Measurements from ENCODE around the gene WNT2B. TPM values are rescaled to one million over a fixed set of nuclear protein-coding genes. Genes with fewer than 3 reads are reported as not detected.

Gene WNT2B
- polyA plus RNA-seq, 1 donor (not counting 4 experiments of a cell fraction or from before 2014, with no cell fraction given): 0.51 TPM

DNA sequence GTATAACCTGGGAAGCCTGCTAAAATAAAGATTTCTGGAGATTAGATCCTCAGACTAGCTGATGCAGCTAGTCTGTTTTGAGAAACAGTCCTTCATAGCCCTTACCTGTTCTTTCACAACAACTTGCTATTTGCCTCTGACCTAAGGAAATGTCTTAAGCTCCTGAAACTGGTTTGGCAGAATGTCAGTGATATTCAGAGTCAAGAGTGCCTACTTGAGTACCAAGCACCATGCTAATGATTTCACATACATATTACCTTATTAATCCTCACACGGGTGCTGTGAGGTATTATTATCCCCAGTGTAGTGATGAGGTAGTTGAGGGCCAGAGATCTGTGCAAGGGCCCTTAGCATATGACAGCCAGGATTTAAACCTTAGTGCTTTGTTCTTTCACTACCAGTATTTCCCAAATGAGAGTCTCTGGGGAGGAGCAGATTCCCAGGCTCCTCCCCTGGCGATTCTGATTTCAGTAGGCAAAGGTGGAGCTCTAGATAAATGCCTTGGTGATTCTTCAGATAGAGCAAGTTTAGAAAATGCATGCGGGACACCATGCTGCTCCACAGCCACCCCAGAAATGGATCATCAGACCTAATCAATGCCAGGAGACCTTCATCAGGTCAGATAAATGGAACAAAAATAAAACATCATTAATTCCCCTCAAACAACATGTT is 47.4 kb upstream of the WNT2B start:
- FAIRE-seq (peak; percentile 52), DNase-seq (ENCODE audit: low read depth, low spot score) (no peak)
- H3K4me2 ChIP-seq (ENCODE audit: control insufficient read depth, extremely low read depth, insufficient read depth, low read depth, low read length): peak overlapping the region; percentile 84
- dilution Hi-C loops (cut with MboI; ENCODE audit: extremely low pct_ligation_motif_present, low sequenced_read_pairs): no loop called here
- H3K36me3 ChIP-seq (ENCODE audit: control insufficient read depth in 2 of 2, extremely low read depth in 1 of 2, insufficient read depth in 2 of 2, low read length in 2 of 2): peaks cover 11 to 18% of the 10 kb centered on the region in 2 experiments
- no peaks in the 10 kb centered on the region for H3K79me2 ChIP-seq (ENCODE audit: control insufficient read depth, insufficient read depth, low read length)
- H3K4me3 ChIP-seq (ENCODE audit: control insufficient read depth in 2 of 3, extremely low read depth in 1 of 3, insufficient read depth in 2 of 3, low read depth in 1 of 3, low read length in 3 of 3): peak overlapping the region in 2 of 3 experiments; percentile 40 to 55
- peaks cover 3% of the 10 kb centered on the region for H3K9me1 ChIP-seq (ENCODE audit: control insufficient read depth, extremely low read depth, insufficient read depth, low read length)
- peak overlapping the region; percentile 46 for H3K9ac ChIP-seq (ENCODE audit: control insufficient read depth, extremely low read depth, insufficient read depth, low read length)
- H3K9me3 ChIP-seq (ENCODE audit: control insufficient read depth, low read depth, low read length): no peaks in the 10 kb centered on the region
- peak overlapping the region; percentile 11 for H2AFZ ChIP-seq (ENCODE audit: control insufficient read depth, low read length)
- H3K27me3 ChIP-seq (ENCODE audit: control insufficient read depth, extremely low read depth, insufficient read depth, low read length): no peaks in the 10 kb centered on the region
- H3K4me1 ChIP-seq (ENCODE audit: control insufficient read depth, extremely low read depth, insufficient read depth, low read length): peaks cover 52% of the 10 kb centered on the region
- H4K20me1 ChIP-seq (ENCODE audit: control insufficient read depth, extremely low read depth, insufficient read depth, low read length): no peaks in the 10 kb centered on the region
- peak overlapping the region; percentile 75 for H3K27ac ChIP-seq (ENCODE audit: control insufficient read depth, insufficient read depth, low read length)
- no peak for TF ChIP-seq EZH2 (IDR thresholded peaks at IDR 0.05; ENCODE audit: low read length)
- TF ChIP-seq, protein P1, sequence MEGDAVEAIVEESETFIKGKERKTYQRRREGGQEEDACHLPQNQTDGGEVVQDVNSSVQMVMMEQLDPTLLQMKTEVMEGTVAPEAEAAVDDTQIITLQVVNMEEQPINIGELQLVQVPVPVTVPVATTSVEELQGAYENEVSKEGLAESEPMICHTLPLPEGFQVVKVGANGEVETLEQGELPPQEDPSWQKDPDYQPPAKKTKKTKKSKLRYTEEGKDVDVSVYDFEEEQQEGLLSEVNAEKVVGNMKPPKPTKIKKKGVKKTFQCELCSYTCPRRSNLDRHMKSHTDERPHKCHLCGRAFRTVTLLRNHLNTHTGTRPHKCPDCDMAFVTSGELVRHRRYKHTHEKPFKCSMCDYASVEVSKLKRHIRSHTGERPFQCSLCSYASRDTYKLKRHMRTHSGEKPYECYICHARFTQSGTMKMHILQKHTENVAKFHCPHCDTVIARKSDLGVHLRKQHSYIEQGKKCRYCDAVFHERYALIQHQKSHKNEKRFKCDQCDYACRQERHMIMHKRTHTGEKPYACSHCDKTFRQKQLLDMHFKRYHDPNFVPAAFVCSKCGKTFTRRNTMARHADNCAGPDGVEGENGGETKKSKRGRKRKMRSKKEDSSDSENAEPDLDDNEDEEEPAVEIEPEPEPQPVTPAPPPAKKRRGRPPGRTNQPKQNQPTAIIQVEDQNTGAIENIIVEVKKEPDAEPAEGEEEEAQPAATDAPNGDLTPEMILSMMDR (optimal IDR thresholded peaks at IDR 0.05 in 1 of 3, IDR thresholded peaks at IDR 0.05 in 1 of 3, conservative IDR thresholded peaks at IDR 0.05 in 1 of 3; ENCODE audit: extremely low read depth in 1 of 3, insufficient read depth in 2 of 3, low read length in 3 of 3): no peak

DNA sequence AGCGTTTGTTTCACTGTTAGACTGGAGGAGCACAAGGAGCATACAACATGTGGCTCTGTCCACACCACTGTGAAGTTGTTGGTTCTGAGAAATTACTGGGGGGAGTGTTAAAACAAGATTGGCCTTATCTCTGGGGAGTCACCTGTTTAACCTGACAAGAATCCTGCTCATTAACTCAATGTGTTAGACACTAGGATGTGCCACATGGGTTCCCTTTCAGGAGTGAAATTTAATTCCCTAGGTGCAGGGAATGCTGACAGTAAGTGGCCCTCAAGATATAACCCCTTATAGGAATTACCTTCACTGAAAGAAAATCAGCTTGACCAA is 45.8 kb upstream of the WNT2B start:
- no peak overlapping the region for H3K4me3 ChIP-seq (ENCODE audit: control insufficient read depth in 2 of 3, extremely low read depth in 1 of 3, insufficient read depth in 2 of 3, low read depth in 1 of 3, low read length in 3 of 3)
- peak overlapping the region; percentile 84 for H3K4me2 ChIP-seq (ENCODE audit: control insufficient read depth, extremely low read depth, insufficient read depth, low read depth, low read length)
- no peak for TF ChIP-seq EZH2 (IDR thresholded peaks at IDR 0.05; ENCODE audit: low read length)
- TF ChIP-seq, protein P1 (optimal IDR thresholded peaks at IDR 0.05 in 1 of 3, IDR thresholded peaks at IDR 0.05 in 1 of 3, conservative IDR thresholded peaks at IDR 0.05 in 1 of 3; ENCODE audit: extremely low read depth in 1 of 3, insufficient read depth in 2 of 3, low read length in 3 of 3): no peak
- H4K20me1 ChIP-seq (ENCODE audit: control insufficient read depth, extremely low read depth, insufficient read depth, low read length): no peaks in the 10 kb centered on the region
- peak overlapping the region; percentile 46 for H3K9ac ChIP-seq (ENCODE audit: control insufficient read depth, extremely low read depth, insufficient read depth, low read length)
- H2AFZ ChIP-seq (ENCODE audit: control insufficient read depth, low read length): no peak overlapping the region
- H3K4me1 ChIP-seq (ENCODE audit: control insufficient read depth, extremely low read depth, insufficient read depth, low read length): peaks cover 55% of the 10 kb centered on the region
- FAIRE-seq: no peak
- no peak for DNase-seq (ENCODE audit: low read depth, low spot score)
- no peaks in the 10 kb centered on the region for H3K27me3 ChIP-seq (ENCODE audit: control insufficient read depth, extremely low read depth, insufficient read depth, low read length)
- no peaks in the 10 kb centered on the region for H3K79me2 ChIP-seq (ENCODE audit: control insufficient read depth, insufficient read depth, low read length)
- H3K9me3 ChIP-seq (ENCODE audit: control insufficient read depth, low read depth, low read length): no peaks in the 10 kb centered on the region
- no peak overlapping the region for H3K27ac ChIP-seq (ENCODE audit: control insufficient read depth, insufficient read depth, low read length)
- H3K36me3 ChIP-seq (ENCODE audit: control insufficient read depth in 2 of 2, extremely low read depth in 1 of 2, insufficient read depth in 2 of 2, low read length in 2 of 2): peaks cover 2 to 8% of the 10 kb centered on the region in 2 experiments
- dilution Hi-C loops (cut with MboI; ENCODE audit: extremely low pct_ligation_motif_present, low sequenced_read_pairs): no loop called here
- peaks cover 3% of the 10 kb centered on the region for H3K9me1 ChIP-seq (ENCODE audit: control insufficient read depth, extremely low read depth, insufficient read depth, low read length)

All from keratinocyte (primary cell).